GM12878 (cell line): ENCODE measurements around the gene TKT. TPM values are rescaled to one million over a fixed set of nuclear protein-coding genes. Genes with fewer than 3 reads are reported as not detected.

Source experiments
- ATAC-seq: fragments of 200-7000 bp; cut with Tn5 transposase; 3 replicates; pipeline ENCODE4 v1.9.1; 2020; ENCODE audit warnings: mild to moderate bottlenecking, moderate library complexity
- BruUV-seq: library from RNA; stranded (reverse); fragments of 400-500 nt; replicated peaks from 2 replicates; lab custom pipeline; 2021; lab: Mats Ljungman, UMichigan
- CTCF ChIA-PET: fragments of 300-600 bp; sonication (Branson Sonifier 250); formaldehyde crosslinking; extraction: SDS; loops from one replicate; lab custom pipeline; 2021; ENCODE audit warnings: inconsistent platforms; lab: Yijun Ruan, JAX
- POLR2A ChIA-PET: fragments of 350-600 bp; formaldehyde crosslinking; extraction: SDS; loops from one replicate; lab custom pipeline; 2021; ENCODE audit warnings: inconsistent platforms; lab: Charles Lee
- RAD21 ChIA-PET: fragments of 300-600 bp; sonication (Branson Sonifier 250); formaldehyde crosslinking; loops from one replicate; lab custom pipeline; 2023; ENCODE audit warnings: antibody characterized with exemption; ENCODE audit not compliant: unreplicated experiment; lab: Charles Lee
- SMC1A ChIA-PET: fragments of 300-600 bp; sonication (Branson Sonifier 250); formaldehyde crosslinking; loops from one replicate; lab custom pipeline; 2023; ENCODE audit not compliant: unreplicated experiment, uncharacterized antibody; lab: Charles Lee
- DNase-seq: peaks from one replicate; pipeline ENCODE4 v3.0.0-alpha.2; 2011; ENCODE audit warnings: low read depth, low spot score
- FAIRE-seq: peaks from 3 replicates; lab custom pipeline; 2011; peaks lifted over from hg19 to GRCh38; lab: Jason Lieb, UNC
- H2AFZ ChIP-seq: 2 replicates; pipeline ENCODE4 v1.6.0; 2011; ENCODE audit warnings: low read depth, low read length, control low read depth; ENCODE audit not compliant: control insufficient read depth
- H3K27ac ChIP-seq: 2 replicates; pipeline ENCODE4 v1.5.1; 2011; ENCODE audit warnings: control low read depth; ENCODE audit not compliant: control insufficient read depth, insufficient read depth
- H3K27me3 ChIP-seq, 2 experiments: replicated peaks in 1 of 2; 2 replicates each; pipeline versions ENCODE4 v1.6.0 to v1.6.1; 2011; ENCODE audit warnings: low read length in 1 of 2; ENCODE audit not compliant: control insufficient read depth in 2 of 2, insufficient read depth in 2 of 2
- H3K36me3 ChIP-seq, 2 experiments: 2 replicates each; pipeline ENCODE4 v1.5.1; 2011; ENCODE audit warnings: low read length in 1 of 2; ENCODE audit not compliant: control insufficient read depth in 2 of 2, insufficient read depth in 2 of 2
- H3K4me1 ChIP-seq: 2 replicates; pipeline ENCODE4 v1.6.1; 2011; ENCODE audit warnings: mild to moderate bottlenecking, low read length, moderate library complexity, mixed read lengths; ENCODE audit not compliant: control insufficient read depth, insufficient read depth
- H3K4me2 ChIP-seq: 2 replicates; pipeline ENCODE4 v1.6.0; 2011; ENCODE audit warnings: control low read depth; ENCODE audit not compliant: control insufficient read depth, insufficient read depth
- H3K4me3 ChIP-seq: fragments of 200-600 bp; sonication (generic); 2 replicates; pipeline ENCODE4 v1.5.1; 2016
- H3K79me2 ChIP-seq: 2 replicates; pipeline ENCODE4 v1.6.0; 2011; ENCODE audit warnings: low read length; ENCODE audit not compliant: control insufficient read depth, insufficient read depth
- H3K9ac ChIP-seq: 2 replicates; pipeline ENCODE4 v1.8.0; 2011; ENCODE audit warnings: low read length, control low read depth, mixed read lengths; ENCODE audit not compliant: control insufficient read depth, insufficient read depth
- H3K9me3 ChIP-seq: replicated peaks from 3 replicates; pipeline ENCODE4 v1.5.1; 2011; ENCODE audit warnings: mild to moderate bottlenecking, low read length; ENCODE audit not compliant: control insufficient read depth, insufficient read depth
- H4K20me1 ChIP-seq: 2 replicates; pipeline ENCODE4 v1.6.0; 2011; ENCODE audit not compliant: control insufficient read depth, insufficient read depth
- ESRRA ChIP-seq: IDR thresholded peaks from 2 replicates; pipeline ENCODE4 v1.6.1; 2012; ENCODE audit warnings: mild to moderate bottlenecking, low read length, improper control_type of control experiment
- KLF5 ChIP-seq: fragments of 450-650 bp; IDR thresholded peaks from 2 replicates; pipeline ENCODE4 v1.6.1; 2014; ENCODE audit warnings: mild to moderate bottlenecking; ENCODE audit not compliant: partially characterized antibody
- MTA2 ChIP-seq: fragments of 450-650 bp; IDR thresholded peaks from 2 replicates; pipeline ENCODE4 v1.6.1; 2016; ENCODE audit warnings: low read depth, mild to moderate bottlenecking, moderate library complexity
- NFYA ChIP-seq: IDR thresholded peaks from 2 replicates; pipeline ENCODE4 v1.6.1; 2011; ENCODE audit warnings: low read depth, mild to moderate bottlenecking, low read length, improper control_type of control experiment, borderline replicate concordance
- NR2F1 ChIP-seq: fragments of 450-650 bp; conservative IDR thresholded peaks from 2 replicates; pipeline ENCODE4 v1.6.1; 2017; ENCODE audit warnings: mild to moderate bottlenecking
- POU2F2 ChIP-seq: IDR thresholded peaks from 3 replicates; pipeline ENCODE4 v1.6.1; 2011; ENCODE audit warnings: low read depth, mild to moderate bottlenecking, low read length, borderline replicate concordance
- RAD21 ChIP-seq: IDR thresholded peaks from 2 replicates; pipeline ENCODE4 v1.6.1; 2011; ENCODE audit warnings: mild to moderate bottlenecking, low read depth, low read length, moderate library complexity; ENCODE audit not compliant: insufficient read depth
- RCOR1 ChIP-seq: conservative IDR thresholded peaks from 2 replicates; pipeline ENCODE4 v1.6.1; 2012; ENCODE audit warnings: low read depth, low read length, improper control_type of control experiment
- SUZ12 ChIP-seq: fragments of 200-600 bp; sonication (generic); IDR thresholded peaks from one replicate; pipeline ENCODE4 v1.6.1; 2018; ENCODE audit warnings: antibody characterized with exemption, mild to moderate bottlenecking; ENCODE audit not compliant: unreplicated experiment
- YBX1 ChIP-seq: fragments of 450-650 bp; IDR thresholded peaks from 2 replicates; pipeline ENCODE4 v1.6.1; 2016; ENCODE audit warnings: antibody characterized with exemption
- ZBED1 ChIP-seq: IDR thresholded peaks from 2 replicates; pipeline ENCODE4 v1.6.1; 2016; ENCODE audit warnings: borderline replicate concordance
- ZNF217 ChIP-seq: fragments of 450-650 bp; IDR thresholded peaks from 2 replicates; pipeline ENCODE4 v1.6.1; 2017; ENCODE audit warnings: antibody characterized with exemption, mild to moderate bottlenecking
- WGBS: methylation state at CpG from one replicate; pipeline ENCODE4 v1.1.6; 2016; ENCODE audit warnings: low lambda C conversion rate; ENCODE audit not compliant: insufficient replicate concordance, insufficient coverage; ENCODE audit errors: missing lambda C conversion rate; 5-methylcytosine and 5-hydroxymethylcytosine counted together
- in situ Hi-C: fragments of 300-500 bp; cut with MboI; formaldehyde crosslinking; loops from 9 replicates; pipeline ENCODE4 v1.14.3; 2018; ENCODE audit warnings: mixed read lengths
- intact Hi-C: fragments of 100-400 bp; cut with micrococcal nuclease; formaldehyde crosslinking; loops from one replicate; pipeline ENCODE4 v1.14.2; 2022; ENCODE audit not compliant: unreplicated experiment
- polyA plus RNA-seq, 11 experiments: library from polyadenylated mRNA; depleted of rRNA in 4 of 11; unstranded in 6 of 11; stranded (reverse) in 5 of 11; fragments of >200 nt; fragmentation: Nextera tagmentation in 4 of 11; fragmentation: Illumina TruSeq in 1 of 11; extraction: Ambion mirVana in 4 of 11; extraction: Trizol in 1 of 11; gene quantifications; 1 replicate in 1 of 11; 2 replicates in 10 of 11; pipeline versions ENCODE4 v1.2.1 to v1.2.3, GENCODE V29; 2011 to 2016; ENCODE audit warnings: inconsistent platforms in 2 of 11, missing spikeins in 2 of 11, low read depth in 1 of 11
- total RNA-seq, 4 experiments: library from RNA; depleted of rRNA in 3 of 4; stranded (reverse); fragments of >200 nt in 3 of 4; fragmentation: Illumina TruSeq in 1 of 4; extraction: Trizol in 1 of 4; gene quantifications; 2 replicates each; pipeline versions ENCODE4 v1.2.1 to v1.2.3, GENCODE V29; 2013 to 2021

Gene TKT
- total and polyA plus RNA-seq, 10 of the 15 experiments (the other 5 are each of a cell fraction or from before 2014, with no cell fraction given): 56.4 to 385 (median 143) TPM

DNA sequence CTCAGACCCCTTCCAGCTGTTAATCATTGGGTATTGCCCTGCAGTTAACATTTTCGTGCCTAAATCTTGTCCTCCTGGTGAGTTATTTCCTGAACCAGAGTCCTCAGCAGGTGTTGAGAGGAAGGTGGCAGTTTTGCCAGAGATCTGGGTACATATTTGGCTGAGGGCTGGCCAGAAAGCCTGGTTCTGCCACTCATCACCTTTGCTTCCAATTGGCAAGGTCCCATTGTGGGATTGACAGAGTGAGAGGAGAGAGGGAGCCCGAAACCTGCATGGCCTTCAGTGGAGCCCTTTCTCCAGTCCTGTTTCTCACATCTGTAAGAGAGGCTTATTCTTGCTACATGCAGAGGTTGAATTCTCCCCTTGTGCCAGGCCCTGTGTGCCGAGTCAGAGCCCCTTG, 8.9 kb upstream of the TKT start:
- CTCF ChIA-PET: no interaction called here

DNA sequence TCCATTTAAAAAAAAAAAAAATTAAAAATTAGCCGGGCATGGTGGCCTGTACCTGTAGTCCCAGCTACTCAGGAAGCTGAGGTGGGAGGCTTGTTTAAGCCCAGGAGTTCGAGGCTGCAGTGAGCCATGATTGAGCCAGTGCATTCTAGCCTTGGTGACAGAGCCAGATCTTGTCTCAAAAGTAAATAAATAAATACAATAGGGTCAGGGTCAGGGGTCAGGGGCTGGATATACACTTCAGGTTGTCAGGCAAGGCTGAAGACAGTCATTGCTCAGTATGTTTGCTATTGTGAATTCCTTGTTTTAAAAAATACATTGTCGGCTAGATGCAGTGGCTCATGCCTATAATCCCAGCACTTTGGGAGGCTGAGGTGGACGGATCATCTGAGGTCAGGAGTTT, 8.1 kb upstream of the TKT start:
- H3K4me2 ChIP-seq: no peak overlapping the region
- BruUV-seq: no TSS peak

More for the DNA sequence above, 8.9 kb upstream of the TKT start:
- Histone ChIP-seq H3K4me3 (no peak overlapping the region), H3K27me3 (no peaks in the 10 kb centered on the region), H3K36me3 (no peaks in the 10 kb centered on the region), H2AFZ (no peak overlapping the region), H3K9ac (no peak overlapping the region), H3K4me1 (no peaks in the 10 kb centered on the region), H3K9me3 (no peaks in the 10 kb centered on the region), H4K20me1 (no peaks in the 10 kb centered on the region), H3K27ac (no peak overlapping the region), H3K4me2 (no peak overlapping the region), H3K79me2 (no peaks in the 10 kb centered on the region)
- ATAC-seq: no peak; the same call in 2 of the 3 replicates
- no peak for FAIRE-seq
- ChIA-PET POLR2A (no interaction called here), RAD21 (no interaction called here), SMC1A (no interaction called here)
- no TSS peak for BruUV-seq
- in situ Hi-C loops: no loop called here
- WGBS: 24% methylated on average over 3 of the region's 3 CpGs
- no peak for TF ChIP-seq SUZ12
- no peak for TF ChIP-seq YBX1
- TF ChIP-seq MTA2: no peak
- TF ChIP-seq ZNF217: no peak
- no peak for TF ChIP-seq RAD21
- no peak for TF ChIP-seq NR2F1
- no peak for TF ChIP-seq RCOR1
- no peak for TF ChIP-seq NFYA
- no peak for TF ChIP-seq ZBED1
- TF ChIP-seq POU2F2: no peak
- intact Hi-C loops: no loop called here
- no peak for DNase-seq

More for the DNA sequence above, 8.1 kb upstream of the TKT start:
- no peaks in the 10 kb centered on the region for H3K27me3 ChIP-seq
- WGBS: 62% methylated on average over 4 of the region's 4 CpGs
- ChIA-PET POLR2A (interaction anchor here (0.7 kb wide), 1 partner anchor 419 kb away, joined by 6 read pairs; no protein-coding TSS in a partner anchor), SMC1A (interaction anchor here (0.5 kb wide), 1 partner anchor 13 kb away, joined by 3 read pairs; no protein-coding TSS in a partner anchor)
- no peaks in the 10 kb centered on the region for H4K20me1 ChIP-seq
- no peaks in the 10 kb centered on the region for H3K79me2 ChIP-seq
- no peak overlapping the region for H2AFZ ChIP-seq
- intact Hi-C loops: no loop called here
- no peak overlapping the region for H3K9ac ChIP-seq
- H3K27ac ChIP-seq: no peak overlapping the region
- H3K9me3 ChIP-seq: no peaks in the 10 kb centered on the region
- no peak for TF ChIP-seq KLF5
- no peak for TF ChIP-seq ESRRA
- TF ChIP-seq, all 136 proteins: peak for 0
- RAD21 ChIA-PET: no interaction called here
- no peak for DNase-seq
- in situ Hi-C loops: no loop called here
- no peak for FAIRE-seq
- no peak for ATAC-seq
- Histone ChIP-seq H3K4me3 (no peak overlapping the region), H3K4me1 (no peaks in the 10 kb centered on the region), H3K36me3 (no peaks in the 10 kb centered on the region)
- CTCF ChIA-PET: no interaction called here
